Measurements from ENCODE around the gene MAGI2. TPM values are rescaled to one million over a fixed set of nuclear protein-coding genes. Genes with fewer than 3 reads are reported as not detected.
"Not testable (repeated sequence)": the region's sequence is repeated elsewhere in the genome, so short reads cannot be mapped to it uniquely, and the experiment has no call there.

MAGI2 gene
- polyA plus RNA-seq, 2 donors: 0.67 to 0.79 TPM

- Histone ChIP-seq H3K4me1 (ENCODE audit: control insufficient read depth in 2 of 2, insufficient read depth in 2 of 2, low read length in 1 of 2) (peaks cover 0 to 2% of the 10 kb centered on the region in 2 donors), H3K36me3 (ENCODE audit: control insufficient read depth in 2 of 2, insufficient read depth in 2 of 2, low read length in 1 of 2) (no peaks in the 10 kb centered on the region), H3K4me3 (ENCODE audit: low read depth in 1 of 2, low read length in 2 of 2) (no peak overlapping the region), H3K27ac (ENCODE audit: low read depth in 2 of 2, low read length in 1 of 2) (no peak overlapping the region), H3K9me3 (ENCODE audit: control insufficient read depth in 2 of 2, insufficient read depth in 1 of 2, low read depth in 1 of 2, low read length in 1 of 2) (no peaks in the 10 kb centered on the region), H3K27me3 (ENCODE audit: control insufficient read depth in 1 of 2, insufficient read depth in 2 of 2, low read length in 2 of 2) (no peaks in the 10 kb centered on the region)
- 82 to 83% methylated on average over 3 of the region's 3 CpGs for WGBS, 2 donors
Measured at GRCh38 chr7:78007231-78007630, 1446.2 kb downstream of the MAGI2 start.

GRCh38 chr7:78006063-78006755 lies 1447.3 kb downstream of the MAGI2 start:
- Histone ChIP-seq H3K4me3 (ENCODE audit: low read depth in 1 of 2, low read length in 2 of 2) (no peak overlapping the region), H3K36me3 (ENCODE audit: control insufficient read depth in 2 of 2, insufficient read depth in 2 of 2, low read length in 1 of 2) (no peaks in the 10 kb centered on the region), H3K27me3 (ENCODE audit: control insufficient read depth in 1 of 2, insufficient read depth in 2 of 2, low read length in 2 of 2) (no peaks in the 10 kb centered on the region), H3K9me3 (ENCODE audit: control insufficient read depth in 2 of 2, insufficient read depth in 1 of 2, low read depth in 1 of 2, low read length in 1 of 2) (no peaks in the 10 kb centered on the region), H3K27ac (ENCODE audit: low read depth in 2 of 2, low read length in 1 of 2) (no peak overlapping the region), H3K4me1 (ENCODE audit: control insufficient read depth in 2 of 2, insufficient read depth in 2 of 2, low read length in 1 of 2) (peaks cover 0 to 2% of the 10 kb centered on the region in 2 donors)
- 89 to 95% methylated on average over 10 of the region's 10 CpGs for WGBS, 2 donors

DNA sequence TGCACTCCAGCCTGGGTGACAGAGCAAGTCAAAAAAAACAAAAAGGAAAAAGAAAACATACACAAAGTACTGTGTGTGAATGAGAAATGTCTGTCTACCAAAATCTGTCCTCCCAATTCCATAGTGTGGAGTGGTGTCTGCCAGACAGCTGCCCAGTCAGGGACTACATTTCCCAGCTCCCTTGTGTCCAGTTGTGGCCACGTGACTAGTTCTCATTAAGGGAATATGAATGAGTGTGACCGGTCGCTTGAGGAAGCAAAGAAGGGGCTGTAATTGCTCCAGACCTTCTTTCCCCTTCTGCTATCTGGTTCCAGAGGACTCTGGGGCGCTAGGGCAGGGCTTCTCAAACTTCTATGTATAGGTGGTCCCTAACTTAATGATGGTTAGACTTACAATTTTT lies 1450.8 kb downstream of the MAGI2 start:
- Histone ChIP-seq H3K36me3 (ENCODE audit: control insufficient read depth in 2 of 2, insufficient read depth in 2 of 2, low read length in 1 of 2) (no peaks in the 10 kb centered on the region), H3K27me3 (ENCODE audit: control insufficient read depth in 1 of 2, insufficient read depth in 2 of 2, low read length in 2 of 2) (no peaks in the 10 kb centered on the region), H3K9me3 (ENCODE audit: control insufficient read depth in 2 of 2, insufficient read depth in 1 of 2, low read depth in 1 of 2, low read length in 1 of 2) (no peaks in the 10 kb centered on the region), H3K4me3 (ENCODE audit: low read depth in 1 of 2, low read length in 2 of 2) (no peak overlapping the region), H3K27ac (ENCODE audit: low read depth in 2 of 2, low read length in 1 of 2) (no peak overlapping the region), H3K4me1 (ENCODE audit: control insufficient read depth in 2 of 2, insufficient read depth in 2 of 2, low read length in 1 of 2) (peaks cover 0 to 2% of the 10 kb centered on the region in 2 donors)
- 90 to 91% methylated on average over 4 of the region's 4 CpGs for WGBS, 2 donors

DNA sequence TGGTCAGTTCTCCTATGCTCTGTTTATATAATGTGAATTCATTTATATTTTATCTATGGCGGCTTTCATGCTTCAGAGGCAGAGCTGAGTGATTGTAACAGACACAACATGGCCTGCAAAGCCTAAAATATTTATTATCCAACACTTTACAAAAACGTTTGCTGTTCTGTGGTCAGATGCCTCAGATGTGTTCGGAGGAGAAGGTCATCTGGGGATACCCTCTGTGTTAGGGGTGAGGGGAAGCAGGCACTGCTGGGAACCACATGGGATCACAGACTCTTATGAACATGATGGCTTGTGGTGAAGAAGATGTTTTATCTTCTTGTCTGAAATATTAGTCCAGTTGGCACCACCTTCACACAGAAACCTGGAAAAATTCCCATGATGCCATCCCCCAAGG lies 1451.4 kb downstream of the MAGI2 start:
- WGBS, 2 donors: 64 to 72% methylated on average over 3 of the region's 3 CpGs
- Histone ChIP-seq H3K36me3 (ENCODE audit: control insufficient read depth in 2 of 2, insufficient read depth in 2 of 2, low read length in 1 of 2) (no peaks in the 10 kb centered on the region), H3K27me3 (ENCODE audit: control insufficient read depth in 1 of 2, insufficient read depth in 2 of 2, low read length in 2 of 2) (no peaks in the 10 kb centered on the region), H3K27ac (ENCODE audit: low read depth in 2 of 2, low read length in 1 of 2) (no peak overlapping the region), H3K4me1 (ENCODE audit: control insufficient read depth in 2 of 2, insufficient read depth in 2 of 2, low read length in 1 of 2) (peaks cover 0 to 2% of the 10 kb centered on the region in 2 donors), H3K9me3 (ENCODE audit: control insufficient read depth in 2 of 2, insufficient read depth in 1 of 2, low read depth in 1 of 2, low read length in 1 of 2) (no peaks in the 10 kb centered on the region), H3K4me3 (ENCODE audit: low read depth in 1 of 2, low read length in 2 of 2) (no peak overlapping the region)

GRCh38 chr7:77999168-77999567 lies 1454.3 kb downstream of the MAGI2 start:
- H3K36me3 ChIP-seq (ENCODE audit: control insufficient read depth in 2 of 2, insufficient read depth in 2 of 2, low read length in 1 of 2); H3K27me3 ChIP-seq (ENCODE audit: control insufficient read depth in 1 of 2, insufficient read depth in 2 of 2, low read length in 2 of 2); H3K27ac ChIP-seq (ENCODE audit: low read depth in 2 of 2, low read length in 1 of 2); H3K9me3 ChIP-seq (ENCODE audit: control insufficient read depth in 2 of 2, insufficient read depth in 1 of 2, low read depth in 1 of 2, low read length in 1 of 2); H3K4me3 ChIP-seq (ENCODE audit: low read depth in 1 of 2, low read length in 2 of 2); H3K4me1 ChIP-seq (ENCODE audit: control insufficient read depth in 2 of 2, insufficient read depth in 2 of 2, low read length in 1 of 2): not testable (repeated sequence)
- 86 to 91% methylated on average over 3 of the region's 3 CpGs for WGBS, 2 donors

GRCh38 chr7:77995717-77996116 lies 1457.8 kb downstream of the MAGI2 start:
- 74 to 79% methylated on average over 6 of the region's 6 CpGs for WGBS, 2 donors
- Histone ChIP-seq H3K9me3 (ENCODE audit: control insufficient read depth in 2 of 2, insufficient read depth in 1 of 2, low read depth in 1 of 2, low read length in 1 of 2) (no peaks in the 10 kb centered on the region), H3K27ac (ENCODE audit: low read depth in 2 of 2, low read length in 1 of 2) (no peak overlapping the region), H3K36me3 (ENCODE audit: control insufficient read depth in 2 of 2, insufficient read depth in 2 of 2, low read length in 1 of 2) (no peaks in the 10 kb centered on the region), H3K27me3 (ENCODE audit: control insufficient read depth in 1 of 2, insufficient read depth in 2 of 2, low read length in 2 of 2) (no peaks in the 10 kb centered on the region), H3K4me3 (ENCODE audit: low read depth in 1 of 2, low read length in 2 of 2) (no peak overlapping the region), H3K4me1 (ENCODE audit: control insufficient read depth in 2 of 2, insufficient read depth in 2 of 2, low read length in 1 of 2) (no peaks in the 10 kb centered on the region)

DNA sequence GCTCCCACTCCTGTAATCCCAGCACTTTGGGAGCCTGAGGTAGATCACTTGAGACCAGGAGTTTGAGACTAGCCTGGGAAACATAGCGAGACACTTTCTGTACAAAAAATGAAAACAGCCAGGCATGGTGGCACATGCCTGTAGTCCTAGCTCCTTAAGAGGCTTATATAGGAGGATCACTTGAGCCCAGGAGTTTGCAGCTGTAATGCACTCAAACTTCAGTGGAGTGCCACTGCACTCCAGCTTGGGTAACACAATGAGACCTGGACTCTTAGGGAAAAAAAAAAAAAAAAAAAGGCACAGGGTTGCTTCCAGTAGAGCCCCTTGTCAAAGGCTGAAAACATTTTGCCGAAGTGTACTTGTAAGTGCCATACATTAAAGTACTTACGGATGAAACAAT lies 1459.6 kb downstream of the MAGI2 start:
- Histone ChIP-seq H3K4me1 (ENCODE audit: control insufficient read depth in 2 of 2, insufficient read depth in 2 of 2, low read length in 1 of 2) (peaks cover 0 to 7% of the 10 kb centered on the region in 2 donors), H3K27me3 (ENCODE audit: control insufficient read depth in 1 of 2, insufficient read depth in 2 of 2, low read length in 2 of 2) (no peaks in the 10 kb centered on the region), H3K36me3 (ENCODE audit: control insufficient read depth in 2 of 2, insufficient read depth in 2 of 2, low read length in 1 of 2) (no peaks in the 10 kb centered on the region), H3K9me3 (ENCODE audit: control insufficient read depth in 2 of 2, insufficient read depth in 1 of 2, low read depth in 1 of 2, low read length in 1 of 2) (no peaks in the 10 kb centered on the region), H3K27ac (ENCODE audit: low read depth in 2 of 2, low read length in 1 of 2) (no peak overlapping the region), H3K4me3 (ENCODE audit: low read depth in 1 of 2, low read length in 2 of 2) (no peak overlapping the region)
- WGBS, 2 donors: 93% methylated on average over 3 of the region's 3 CpGs

GRCh38 chr7:77991656-77992055 lies 1461.8 kb downstream of the MAGI2 start:
- Histone ChIP-seq H3K4me1 (ENCODE audit: control insufficient read depth in 2 of 2, insufficient read depth in 2 of 2, low read length in 1 of 2) (peaks cover 0 to 7% of the 10 kb centered on the region in 2 donors), H3K27ac (ENCODE audit: low read depth in 2 of 2, low read length in 1 of 2) (peak overlapping the region in 1 of 2 donors; percentile 76), H3K9me3 (ENCODE audit: control insufficient read depth in 2 of 2, insufficient read depth in 1 of 2, low read depth in 1 of 2, low read length in 1 of 2) (no peaks in the 10 kb centered on the region), H3K36me3 (ENCODE audit: control insufficient read depth in 2 of 2, insufficient read depth in 2 of 2, low read length in 1 of 2) (no peaks in the 10 kb centered on the region), H3K27me3 (ENCODE audit: control insufficient read depth in 1 of 2, insufficient read depth in 2 of 2, low read length in 2 of 2) (no peaks in the 10 kb centered on the region), H3K4me3 (ENCODE audit: low read depth in 1 of 2, low read length in 2 of 2) (peak overlapping the region in 1 of 2 donors; percentile 41)
- 71% methylated on average over 4 of the region's 4 CpGs for WGBS, 2 donors

DNA sequence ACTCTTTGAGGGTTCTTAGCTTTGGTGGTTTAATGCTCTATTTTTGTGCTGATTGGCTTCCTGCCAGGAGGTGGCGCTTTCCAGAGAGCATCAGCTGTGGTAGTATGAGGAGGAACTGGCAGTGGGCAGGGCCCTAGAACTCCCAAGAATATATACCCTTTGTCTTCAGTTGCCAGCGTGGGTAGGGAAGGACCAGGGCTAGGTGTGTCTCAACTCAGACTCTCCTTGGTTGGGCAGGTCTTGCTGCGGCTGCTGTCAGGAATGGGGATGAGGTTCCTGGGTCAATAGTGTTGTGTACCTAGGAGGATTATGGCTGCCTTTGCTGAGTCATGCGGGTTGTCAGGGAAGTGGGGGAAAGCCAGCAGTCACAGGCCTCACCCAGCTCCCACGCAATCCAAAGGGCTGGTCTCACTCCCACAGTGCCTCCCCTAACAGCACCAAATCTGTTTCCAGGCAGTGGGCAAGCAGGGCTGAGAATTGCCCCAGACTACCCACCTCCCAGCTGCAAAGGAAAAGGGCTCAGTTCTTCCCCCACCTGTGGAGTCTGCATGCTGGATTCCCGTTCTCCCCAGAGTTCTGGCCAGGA lies 1463.4 kb downstream of the MAGI2 start:
- no peaks in the 10 kb centered on the region for H3K27me3 ChIP-seq (ENCODE audit: control insufficient read depth in 1 of 2, insufficient read depth in 2 of 2, low read length in 2 of 2)
- no peaks in the 10 kb centered on the region for H3K9me3 ChIP-seq (ENCODE audit: control insufficient read depth in 2 of 2, insufficient read depth in 1 of 2, low read depth in 1 of 2, low read length in 1 of 2)
- H3K27ac ChIP-seq (ENCODE audit: low read depth in 2 of 2, low read length in 1 of 2): peak overlapping the region in 1 of 2 donors; percentile 83
- no peaks in the 10 kb centered on the region for H3K36me3 ChIP-seq (ENCODE audit: control insufficient read depth in 2 of 2, insufficient read depth in 2 of 2, low read length in 1 of 2)
- WGBS, 2 donors: 61 to 65% methylated on average over 6 of the region's 6 CpGs
- H3K4me3 ChIP-seq (ENCODE audit: low read depth in 1 of 2, low read length in 2 of 2): peak overlapping the region in 1 of 2 donors; percentile 41
- peaks cover 0 to 7% of the 10 kb centered on the region in 2 donors for H3K4me1 ChIP-seq (ENCODE audit: control insufficient read depth in 2 of 2, insufficient read depth in 2 of 2, low read length in 1 of 2)

GRCh38 chr7:77985974-77986339 lies 1467.5 kb downstream of the MAGI2 start:
- Histone ChIP-seq H3K9me3 (ENCODE audit: control insufficient read depth in 2 of 2, insufficient read depth in 1 of 2, low read depth in 1 of 2, low read length in 1 of 2) (peaks cover 0 to 3% of the 10 kb centered on the region in 2 donors), H3K36me3 (ENCODE audit: control insufficient read depth in 2 of 2, insufficient read depth in 2 of 2, low read length in 1 of 2) (no peaks in the 10 kb centered on the region), H3K27ac (ENCODE audit: low read depth in 2 of 2, low read length in 1 of 2) (no peak overlapping the region), H3K27me3 (ENCODE audit: control insufficient read depth in 1 of 2, insufficient read depth in 2 of 2, low read length in 2 of 2) (no peaks in the 10 kb centered on the region), H3K4me1 (ENCODE audit: control insufficient read depth in 2 of 2, insufficient read depth in 2 of 2, low read length in 1 of 2) (peaks cover 0 to 7% of the 10 kb centered on the region in 2 donors), H3K4me3 (ENCODE audit: low read depth in 1 of 2, low read length in 2 of 2) (no peak overlapping the region)
- WGBS, 2 donors: 70 to 77% methylated on average over 3 of the region's 3 CpGs
